ENCODE data around the gene FUCA2.

Gene FUCA2

GRCh38 chr6:143555582-143555981 lies 44.1 kb upstream of the FUCA2 start:
- peaks cover 32% of the 10 kb centered on the region for H3K4me1 ChIP-seq

DNA sequence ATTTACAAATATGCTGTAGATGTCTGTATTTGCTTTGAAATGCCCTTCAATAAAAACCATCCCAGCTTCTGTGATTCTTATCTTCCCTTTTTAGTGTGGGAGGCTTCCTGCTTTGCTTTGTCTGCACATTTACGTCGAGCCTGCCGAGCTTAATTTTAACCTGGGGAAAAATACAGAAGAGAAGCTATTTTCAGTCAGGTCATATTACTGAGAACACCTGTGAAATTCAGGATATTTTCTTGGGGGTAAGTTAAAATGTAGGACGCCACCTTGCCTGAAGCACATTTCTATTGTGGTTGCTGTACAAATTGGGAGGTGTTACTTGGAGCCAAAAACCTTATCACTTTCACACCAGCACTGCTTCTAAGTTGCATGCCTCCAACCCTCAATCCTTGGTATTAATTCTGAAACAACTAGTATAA lies 43.6 kb upstream of the FUCA2 start:
- Histone ChIP-seq H3K9me3 (ENCODE audit: control insufficient read depth, low read length) (no peaks in the 10 kb centered on the region), H3K27ac (peak overlapping the region; percentile 93), H3K27me3 (ENCODE audit: control insufficient read depth, insufficient read depth, low read length) (no peaks in the 10 kb centered on the region), H3K4me3 (ENCODE audit: low read depth, low read length) (peak overlapping the region; percentile 46), H3K4me2 (ENCODE audit: low read length) (peak overlapping the region; percentile 69), H3K79me2 (peaks cover 53% of the 10 kb centered on the region), H3K36me3 (ENCODE audit: control insufficient read depth, insufficient read depth, low read length) (no peaks in the 10 kb centered on the region), H3K9ac (no peak overlapping the region), H2AFZ (no peak overlapping the region), H3K4me1 (peaks cover 33% of the 10 kb centered on the region)
- TF ChIP-seq, protein P1, sequence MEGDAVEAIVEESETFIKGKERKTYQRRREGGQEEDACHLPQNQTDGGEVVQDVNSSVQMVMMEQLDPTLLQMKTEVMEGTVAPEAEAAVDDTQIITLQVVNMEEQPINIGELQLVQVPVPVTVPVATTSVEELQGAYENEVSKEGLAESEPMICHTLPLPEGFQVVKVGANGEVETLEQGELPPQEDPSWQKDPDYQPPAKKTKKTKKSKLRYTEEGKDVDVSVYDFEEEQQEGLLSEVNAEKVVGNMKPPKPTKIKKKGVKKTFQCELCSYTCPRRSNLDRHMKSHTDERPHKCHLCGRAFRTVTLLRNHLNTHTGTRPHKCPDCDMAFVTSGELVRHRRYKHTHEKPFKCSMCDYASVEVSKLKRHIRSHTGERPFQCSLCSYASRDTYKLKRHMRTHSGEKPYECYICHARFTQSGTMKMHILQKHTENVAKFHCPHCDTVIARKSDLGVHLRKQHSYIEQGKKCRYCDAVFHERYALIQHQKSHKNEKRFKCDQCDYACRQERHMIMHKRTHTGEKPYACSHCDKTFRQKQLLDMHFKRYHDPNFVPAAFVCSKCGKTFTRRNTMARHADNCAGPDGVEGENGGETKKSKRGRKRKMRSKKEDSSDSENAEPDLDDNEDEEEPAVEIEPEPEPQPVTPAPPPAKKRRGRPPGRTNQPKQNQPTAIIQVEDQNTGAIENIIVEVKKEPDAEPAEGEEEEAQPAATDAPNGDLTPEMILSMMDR (IDR thresholded peaks at IDR 0.05), result no peak

More at GRCh38 chr6:143555582-143555981, 44.1 kb upstream of the FUCA2 start:
- no peaks in the 10 kb centered on the region for H3K27me3 ChIP-seq (ENCODE audit: control insufficient read depth, insufficient read depth, low read length)
- no peak overlapping the region for H3K9ac ChIP-seq
- no peaks in the 10 kb centered on the region for H3K36me3 ChIP-seq (ENCODE audit: control insufficient read depth, insufficient read depth, low read length)
- TF ChIP-seq, protein P1 (IDR thresholded peaks at IDR 0.05), result no peak
- peak overlapping the region; percentile 93 for H3K27ac ChIP-seq
- H3K4me2 ChIP-seq (ENCODE audit: low read length), result peak overlapping the region; percentile 69
- H2AFZ ChIP-seq, result no peak overlapping the region
- peak overlapping the region; percentile 46 for H3K4me3 ChIP-seq (ENCODE audit: low read depth, low read length)
- H3K79me2 ChIP-seq, result peaks cover 53% of the 10 kb centered on the region
- no peaks in the 10 kb centered on the region for H3K9me3 ChIP-seq (ENCODE audit: control insufficient read depth, low read length)

DNA sequence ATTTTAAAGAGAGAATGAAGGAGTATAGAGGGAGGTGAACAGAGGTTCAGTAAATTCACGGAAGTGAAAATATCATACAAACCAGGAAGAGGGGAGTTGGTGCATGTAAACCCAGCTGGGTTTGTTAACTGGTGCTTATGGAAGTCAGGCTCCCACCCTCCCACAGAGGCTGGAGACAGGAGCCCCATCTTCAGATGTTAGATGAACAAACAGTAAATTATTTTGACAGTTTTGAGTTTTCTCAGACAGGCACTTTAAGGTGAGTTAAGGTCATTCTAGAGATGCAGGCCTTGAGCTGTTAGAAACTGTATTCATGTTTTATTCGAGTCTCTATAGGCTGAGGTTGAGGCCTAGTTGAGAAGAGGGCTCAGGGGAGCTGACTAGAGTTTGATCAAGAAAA lies 41.8 kb upstream of the FUCA2 start:
- H3K36me3 ChIP-seq (ENCODE audit: control insufficient read depth, insufficient read depth, low read length), result no peaks in the 10 kb centered on the region
- peak overlapping the region; percentile 93 for H3K27ac ChIP-seq
- H3K4me1 ChIP-seq, result peaks cover 47% of the 10 kb centered on the region
- TF ChIP-seq, protein P1 (IDR thresholded peaks at IDR 0.05), result no peak
- peaks cover 52% of the 10 kb centered on the region for H3K79me2 ChIP-seq
- peak overlapping the region; percentile 7 for H2AFZ ChIP-seq
- no peak overlapping the region for H3K4me3 ChIP-seq (ENCODE audit: low read depth, low read length)
- no peaks in the 10 kb centered on the region for H3K27me3 ChIP-seq (ENCODE audit: control insufficient read depth, insufficient read depth, low read length)
- H3K9ac ChIP-seq, result no peak overlapping the region
- H3K9me3 ChIP-seq (ENCODE audit: control insufficient read depth, low read length), result no peaks in the 10 kb centered on the region
- H3K4me2 ChIP-seq (ENCODE audit: low read length), result peak overlapping the region; percentile 3

DNA sequence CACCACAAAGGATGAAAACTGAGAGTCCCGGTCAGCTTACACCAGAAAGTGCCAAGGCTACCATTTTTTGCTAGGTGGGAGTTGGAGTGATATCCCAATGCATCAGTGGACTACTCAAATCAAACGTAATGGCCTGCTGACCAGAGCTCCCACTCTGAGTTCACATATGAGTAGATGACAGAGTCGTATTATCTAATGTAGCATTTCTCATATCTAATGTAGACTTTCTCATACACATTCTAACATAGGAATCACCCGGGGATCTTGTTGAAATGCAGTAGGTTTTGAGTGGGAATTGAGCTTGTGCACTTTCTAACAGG lies 38.4 kb upstream of the FUCA2 start:
- Histone ChIP-seq H3K79me2 (peaks cover 48% of the 10 kb centered on the region), H2AFZ (peak overlapping the region; percentile 9), H3K9ac (no peak overlapping the region), H3K27ac (peak overlapping the region; percentile 70), H3K4me3 (ENCODE audit: low read depth, low read length) (no peak overlapping the region), H3K4me2 (ENCODE audit: low read length) (no peak overlapping the region), H3K9me3 (ENCODE audit: control insufficient read depth, low read length) (no peaks in the 10 kb centered on the region), H3K36me3 (ENCODE audit: control insufficient read depth, insufficient read depth, low read length) (no peaks in the 10 kb centered on the region), H3K27me3 (ENCODE audit: control insufficient read depth, insufficient read depth, low read length) (no peaks in the 10 kb centered on the region), H3K4me1 (peaks cover 57% of the 10 kb centered on the region)
- TF ChIP-seq, protein P1 (IDR thresholded peaks at IDR 0.05), result no peak

GRCh38 chr6:143549221-143549948 lies 37.9 kb upstream of the FUCA2 start:
- no peak overlapping the region for H3K4me3 ChIP-seq (ENCODE audit: low read depth, low read length)
- H3K4me1 ChIP-seq, result peaks cover 56% of the 10 kb centered on the region
- no peak overlapping the region for H3K9ac ChIP-seq
- peak overlapping the region; percentile 9 for H2AFZ ChIP-seq
- TF ChIP-seq, protein P1 (IDR thresholded peaks at IDR 0.05), result no peak
- H3K9me3 ChIP-seq (ENCODE audit: control insufficient read depth, low read length), result no peaks in the 10 kb centered on the region
- H3K36me3 ChIP-seq (ENCODE audit: control insufficient read depth, insufficient read depth, low read length), result no peaks in the 10 kb centered on the region
- peak overlapping the region; percentile 33 for H3K4me2 ChIP-seq (ENCODE audit: low read length)
- peaks cover 50% of the 10 kb centered on the region for H3K79me2 ChIP-seq
- H3K27ac ChIP-seq, result peak overlapping the region; percentile 70
- H3K27me3 ChIP-seq (ENCODE audit: control insufficient read depth, insufficient read depth, low read length), result no peaks in the 10 kb centered on the region
